ENCODE measurements around the gene CMKLR1. TPM values are rescaled to one million over a fixed set of nuclear protein-coding genes. Genes with fewer than 3 reads are reported as not detected.

Gene CMKLR1
- total RNA-seq, 2 experiments from 2014 or later, result not detected

- Mint-ChIP-seq H3K36me3 (no peaks in the 10 kb centered on the region), H3K27me3 (no peaks in the 10 kb centered on the region), H3K4me1 (ENCODE audit: low read depth) (no peaks in the 10 kb centered on the region), H3K4me3 (no peak overlapping the region), H3K27ac (no peak overlapping the region), H3K9me3 (no peaks in the 10 kb centered on the region)
- intact Hi-C loops (cut with micrococcal nuclease), result no loop called here
- DNase-seq, result no peak
- ChIA-PET POLR2A (no interaction called here), CTCF (no interaction called here)
Observed at GRCh38 chr12:108297424-108297823, 41.7 kb downstream of the CMKLR1 start.

GRCh38 chr12:108296945-108297344 is 42.2 kb downstream of the CMKLR1 start:
- POLR2A ChIA-PET, result no interaction called here
- H3K27me3 Mint-ChIP-seq, result no peaks in the 10 kb centered on the region
- H3K4me3 Mint-ChIP-seq, result no peak overlapping the region
- intact Hi-C loops (cut with micrococcal nuclease), result no loop called here
- no peaks in the 10 kb centered on the region for H3K36me3 Mint-ChIP-seq
- DNase-seq, result no peak
- CTCF ChIA-PET, result no interaction called here
- H3K27ac Mint-ChIP-seq, result no peak overlapping the region
- H3K9me3 Mint-ChIP-seq, result no peaks in the 10 kb centered on the region
- no peaks in the 10 kb centered on the region for H3K4me1 Mint-ChIP-seq (ENCODE audit: low read depth)

GRCh38 chr12:108295641-108296040 is 43.5 kb downstream of the CMKLR1 start:
- no peaks in the 10 kb centered on the region for H3K9me3 Mint-ChIP-seq

GRCh38 chr12:108289350-108290161 is 49.6 kb downstream of the CMKLR1 start:
- intact Hi-C loops (cut with micrococcal nuclease), result no loop called here
- H3K27ac Mint-ChIP-seq, result no peak overlapping the region
- no peaks in the 10 kb centered on the region for H3K4me1 Mint-ChIP-seq (ENCODE audit: low read depth)
- DNase-seq, result no peak
- no peaks in the 10 kb centered on the region for H3K9me3 Mint-ChIP-seq
- ChIA-PET CTCF (no interaction called here), POLR2A (interaction anchor here (0.5 to 0.7 kb wide), 2 partner anchors 24 to 115 kb away, joined by 3 read pairs; no protein-coding TSS in a partner anchor)
- H3K4me3 Mint-ChIP-seq, result no peak overlapping the region
- H3K36me3 Mint-ChIP-seq, result no peaks in the 10 kb centered on the region
- H3K27me3 Mint-ChIP-seq, result peaks cover 2% of the 10 kb centered on the region

More at GRCh38 chr12:108295641-108296040, 43.5 kb downstream of the CMKLR1 start:
- intact Hi-C loops (cut with micrococcal nuclease), result no loop called here
- no peaks in the 10 kb centered on the region for H3K36me3 Mint-ChIP-seq
- no peaks in the 10 kb centered on the region for H3K27me3 Mint-ChIP-seq
- ChIA-PET POLR2A (interaction anchor here (0.5 kb wide), 1 partner anchor 1516 kb away, joined by 4 read pairs; no protein-coding TSS in a partner anchor), CTCF (interaction anchor here (0.7 kb wide), 1 partner anchor 57 kb away, joined by 3 read pairs; no protein-coding TSS in a partner anchor)
- no peak overlapping the region for H3K27ac Mint-ChIP-seq
- H3K4me3 Mint-ChIP-seq, result no peak overlapping the region
- H3K4me1 Mint-ChIP-seq (ENCODE audit: low read depth), result no peaks in the 10 kb centered on the region
- no peak for DNase-seq

- no peak for DNase-seq
- no peaks in the 10 kb centered on the region for H3K9me3 Mint-ChIP-seq
- H3K4me1 Mint-ChIP-seq (ENCODE audit: low read depth), result no peaks in the 10 kb centered on the region
- no peaks in the 10 kb centered on the region for H3K36me3 Mint-ChIP-seq
- ChIA-PET POLR2A (no interaction called here), CTCF (no interaction called here)
- peaks cover 2% of the 10 kb centered on the region for H3K27me3 Mint-ChIP-seq
- no peak overlapping the region for H3K4me3 Mint-ChIP-seq
- no peak overlapping the region for H3K27ac Mint-ChIP-seq
- intact Hi-C loops (cut with micrococcal nuclease), result no loop called here
Observed at GRCh38 chr12:108287227-108287626, 51.9 kb downstream of the CMKLR1 start.

GRCh38 chr12:108285016-108285415 is 54.1 kb downstream of the CMKLR1 start:
- Mint-ChIP-seq H3K9me3 (no peaks in the 10 kb centered on the region), H3K27me3 (peaks cover 2% of the 10 kb centered on the region), H3K36me3 (no peaks in the 10 kb centered on the region), H3K4me3 (no peak overlapping the region), H3K4me1 (ENCODE audit: low read depth) (no peaks in the 10 kb centered on the region), H3K27ac (no peak overlapping the region)
- intact Hi-C loops (cut with micrococcal nuclease), result no loop called here
- no peak for DNase-seq
- CTCF ChIA-PET, result no interaction called here
- POLR2A ChIA-PET, result no interaction called here

- ChIA-PET CTCF (no interaction called here), POLR2A (no interaction called here)
- no peak for DNase-seq
- intact Hi-C loops (cut with micrococcal nuclease), result no loop called here
- Mint-ChIP-seq H3K9me3 (no peaks in the 10 kb centered on the region), H3K27ac (no peak overlapping the region), H3K4me3 (no peak overlapping the region), H3K4me1 (ENCODE audit: low read depth) (no peaks in the 10 kb centered on the region), H3K36me3 (no peaks in the 10 kb centered on the region), H3K27me3 (peaks cover 2% of the 10 kb centered on the region)
Observed at GRCh38 chr12:108284163-108284562, 54.9 kb downstream of the CMKLR1 start.

GRCh38 chr12:108282676-108283075 is 56.4 kb downstream of the CMKLR1 start:
- Mint-ChIP-seq H3K36me3 (no peaks in the 10 kb centered on the region), H3K27ac (no peak overlapping the region), H3K4me1 (ENCODE audit: low read depth) (no peaks in the 10 kb centered on the region), H3K4me3 (no peak overlapping the region), H3K27me3 (peaks cover 2% of the 10 kb centered on the region), H3K9me3 (no peaks in the 10 kb centered on the region)
- intact Hi-C loops (cut with micrococcal nuclease), result no loop called here
- CTCF ChIA-PET, result no interaction called here
- no peak for DNase-seq
- POLR2A ChIA-PET, result no interaction called here

- H3K36me3 Mint-ChIP-seq, result no peaks in the 10 kb centered on the region
- H3K9me3 Mint-ChIP-seq, result no peaks in the 10 kb centered on the region
- intact Hi-C loops (cut with micrococcal nuclease), result no loop called here
- ChIA-PET CTCF (no interaction called here), POLR2A (no interaction called here)
- no peak for DNase-seq
- H3K4me3 Mint-ChIP-seq, result no peak overlapping the region
- H3K27me3 Mint-ChIP-seq, result peaks cover 2% of the 10 kb centered on the region
- H3K4me1 Mint-ChIP-seq (ENCODE audit: low read depth), result no peaks in the 10 kb centered on the region
- no peak overlapping the region for H3K27ac Mint-ChIP-seq
Observed at GRCh38 chr12:108282160-108282559, 57.0 kb downstream of the CMKLR1 start.

- H3K4me1 Mint-ChIP-seq (ENCODE audit: low read depth), result no peaks in the 10 kb centered on the region
- no peak overlapping the region for H3K4me3 Mint-ChIP-seq
- DNase-seq, result no peak
- ChIA-PET POLR2A (no interaction called here), CTCF (no interaction called here)
- no peak overlapping the region for H3K27ac Mint-ChIP-seq
- intact Hi-C loops (cut with micrococcal nuclease), result no loop called here
- no peaks in the 10 kb centered on the region for H3K27me3 Mint-ChIP-seq
- no peaks in the 10 kb centered on the region for H3K36me3 Mint-ChIP-seq
- peaks cover 2% of the 10 kb centered on the region for H3K9me3 Mint-ChIP-seq
Observed at GRCh38 chr12:108277613-108278012, 61.5 kb downstream of the CMKLR1 start.

- ChIA-PET CTCF (no interaction called here), POLR2A (no interaction called here)
- no peak for DNase-seq
- H3K27ac Mint-ChIP-seq, result no peak overlapping the region
- H3K4me1 Mint-ChIP-seq (ENCODE audit: low read depth), result no peaks in the 10 kb centered on the region
- peaks cover 2% of the 10 kb centered on the region for H3K9me3 Mint-ChIP-seq
- intact Hi-C loops (cut with micrococcal nuclease), result no loop called here
- no peak overlapping the region for H3K4me3 Mint-ChIP-seq
- H3K27me3 Mint-ChIP-seq, result no peaks in the 10 kb centered on the region
- no peaks in the 10 kb centered on the region for H3K36me3 Mint-ChIP-seq
Observed at GRCh38 chr12:108273217-108273616, 65.9 kb downstream of the CMKLR1 start.

GRCh38 chr12:108271951-108272872 is 66.9 kb downstream of the CMKLR1 start:
- ChIA-PET CTCF (no interaction called here), POLR2A (no interaction called here)
- H3K4me3 Mint-ChIP-seq, result no peak overlapping the region

GRCh38 chr12:108270849-108271143 is 68.3 kb downstream of the CMKLR1 start:
- H3K9me3 Mint-ChIP-seq, result peaks cover 2% of the 10 kb centered on the region
- no peak overlapping the region for H3K27ac Mint-ChIP-seq
- CTCF ChIA-PET, result no interaction called here
- H3K36me3 Mint-ChIP-seq, result no peaks in the 10 kb centered on the region
- DNase-seq, result no peak
- H3K4me3 Mint-ChIP-seq, result no peak overlapping the region
- H3K27me3 Mint-ChIP-seq, result peaks cover 4% of the 10 kb centered on the region
- H3K4me1 Mint-ChIP-seq (ENCODE audit: low read depth), result no peaks in the 10 kb centered on the region
- POLR2A ChIA-PET, result no interaction called here
- intact Hi-C loops (cut with micrococcal nuclease), result no loop called here

More at GRCh38 chr12:108271951-108272872, 66.9 kb downstream of the CMKLR1 start:
- H3K4me1 Mint-ChIP-seq (ENCODE audit: low read depth), result no peaks in the 10 kb centered on the region
- H3K27ac Mint-ChIP-seq, result no peak overlapping the region
- no peaks in the 10 kb centered on the region for H3K36me3 Mint-ChIP-seq
- intact Hi-C loops (cut with micrococcal nuclease), result no loop called here
- peaks cover 2% of the 10 kb centered on the region for H3K9me3 Mint-ChIP-seq
- no peaks in the 10 kb centered on the region for H3K27me3 Mint-ChIP-seq
- DNase-seq, result no peak

Measured in activated CD4-positive, alpha-beta memory T cell treated with anti-CD3 and anti-CD28 coated beads for 36 hours (primary cell).